ENCODE results near the gene GREM1. TPM values are rescaled to one million over a fixed set of nuclear protein-coding genes. Genes with fewer than 3 reads are reported as not detected.

Gene GREM1
- total and polyA plus RNA-seq, 2 experiments from 2014 or later: 0.27 to 1.0 TPM

GRCh38 chr15:32787949-32788348 is 70.1 kb downstream of the GREM1 start (continued):
- TF ChIP-seq, protein P1, sequence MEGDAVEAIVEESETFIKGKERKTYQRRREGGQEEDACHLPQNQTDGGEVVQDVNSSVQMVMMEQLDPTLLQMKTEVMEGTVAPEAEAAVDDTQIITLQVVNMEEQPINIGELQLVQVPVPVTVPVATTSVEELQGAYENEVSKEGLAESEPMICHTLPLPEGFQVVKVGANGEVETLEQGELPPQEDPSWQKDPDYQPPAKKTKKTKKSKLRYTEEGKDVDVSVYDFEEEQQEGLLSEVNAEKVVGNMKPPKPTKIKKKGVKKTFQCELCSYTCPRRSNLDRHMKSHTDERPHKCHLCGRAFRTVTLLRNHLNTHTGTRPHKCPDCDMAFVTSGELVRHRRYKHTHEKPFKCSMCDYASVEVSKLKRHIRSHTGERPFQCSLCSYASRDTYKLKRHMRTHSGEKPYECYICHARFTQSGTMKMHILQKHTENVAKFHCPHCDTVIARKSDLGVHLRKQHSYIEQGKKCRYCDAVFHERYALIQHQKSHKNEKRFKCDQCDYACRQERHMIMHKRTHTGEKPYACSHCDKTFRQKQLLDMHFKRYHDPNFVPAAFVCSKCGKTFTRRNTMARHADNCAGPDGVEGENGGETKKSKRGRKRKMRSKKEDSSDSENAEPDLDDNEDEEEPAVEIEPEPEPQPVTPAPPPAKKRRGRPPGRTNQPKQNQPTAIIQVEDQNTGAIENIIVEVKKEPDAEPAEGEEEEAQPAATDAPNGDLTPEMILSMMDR (conservative IDR thresholded peaks at IDR 0.05; ENCODE audit: low read depth in 2 of 2): no peak
- TF ChIP-seq ZNF114 (CRISPR knock-in tag; IDR thresholded peaks at IDR 0.05) (no peak), NANOG (IDR thresholded peaks at IDR 0.05; ENCODE audit: borderline replicate concordance) (no peak), ZNF331 (CRISPR knock-in tag; IDR thresholded peaks at IDR 0.05; ENCODE audit: low read depth) (no peak), EZH2phosphoT487 (IDR thresholded peaks at IDR 0.05; ENCODE audit: unreplicated experiment) (no peak), POLR2AphosphoS5 (IDR thresholded peaks at IDR 0.05; ENCODE audit: low read depth) (no peak), JUNB (IDR thresholded peaks at IDR 0.05; ENCODE audit: unreplicated experiment) (no peak)
- TF ChIP-seq, protein P2, sequence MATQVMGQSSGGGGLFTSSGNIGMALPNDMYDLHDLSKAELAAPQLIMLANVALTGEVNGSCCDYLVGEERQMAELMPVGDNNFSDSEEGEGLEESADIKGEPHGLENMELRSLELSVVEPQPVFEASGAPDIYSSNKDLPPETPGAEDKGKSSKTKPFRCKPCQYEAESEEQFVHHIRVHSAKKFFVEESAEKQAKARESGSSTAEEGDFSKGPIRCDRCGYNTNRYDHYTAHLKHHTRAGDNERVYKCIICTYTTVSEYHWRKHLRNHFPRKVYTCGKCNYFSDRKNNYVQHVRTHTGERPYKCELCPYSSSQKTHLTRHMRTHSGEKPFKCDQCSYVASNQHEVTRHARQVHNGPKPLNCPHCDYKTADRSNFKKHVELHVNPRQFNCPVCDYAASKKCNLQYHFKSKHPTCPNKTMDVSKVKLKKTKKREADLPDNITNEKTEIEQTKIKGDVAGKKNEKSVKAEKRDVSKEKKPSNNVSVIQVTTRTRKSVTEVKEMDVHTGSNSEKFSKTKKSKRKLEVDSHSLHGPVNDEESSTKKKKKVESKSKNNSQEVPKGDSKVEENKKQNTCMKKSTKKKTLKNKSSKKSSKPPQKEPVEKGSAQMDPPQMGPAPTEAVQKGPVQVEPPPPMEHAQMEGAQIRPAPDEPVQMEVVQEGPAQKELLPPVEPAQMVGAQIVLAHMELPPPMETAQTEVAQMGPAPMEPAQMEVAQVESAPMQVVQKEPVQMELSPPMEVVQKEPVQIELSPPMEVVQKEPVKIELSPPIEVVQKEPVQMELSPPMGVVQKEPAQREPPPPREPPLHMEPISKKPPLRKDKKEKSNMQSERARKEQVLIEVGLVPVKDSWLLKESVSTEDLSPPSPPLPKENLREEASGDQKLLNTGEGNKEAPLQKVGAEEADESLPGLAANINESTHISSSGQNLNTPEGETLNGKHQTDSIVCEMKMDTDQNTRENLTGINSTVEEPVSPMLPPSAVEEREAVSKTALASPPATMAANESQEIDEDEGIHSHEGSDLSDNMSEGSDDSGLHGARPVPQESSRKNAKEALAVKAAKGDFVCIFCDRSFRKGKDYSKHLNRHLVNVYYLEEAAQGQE (IDR thresholded peaks at IDR 0.05; ENCODE audit: unreplicated experiment): no peak

GRCh38 chr15:32790352-32790999 is 72.7 kb downstream of the GREM1 start:
- Histone ChIP-seq H3K36me3 (ENCODE audit: insufficient read depth) (no peaks in the 10 kb centered on the region), H3F3A (replicated peaks; ENCODE audit: low read depth) (no peaks in the 10 kb centered on the region), H3K4me3 (no peak overlapping the region), H2AFZ (0 out of 2 replicates have a peak overlapping the region, but pooled peaks have one; percentile 67), H3K27me3 (ENCODE audit: insufficient read depth) (no peaks in the 10 kb centered on the region), H3K4me2 (no peak overlapping the region), H3K27ac (ENCODE audit: low read depth) (no peak overlapping the region), H4K20me1 (replicated peaks; ENCODE audit: insufficient read depth) (no peaks in the 10 kb centered on the region), H3K79me2 (replicated peaks; ENCODE audit: insufficient read depth) (no peaks in the 10 kb centered on the region), H3K4me1 (ENCODE audit: insufficient read depth) (peaks cover 10% of the 10 kb centered on the region; the same call in 1 of the 2 replicates), H3K9me2 (ENCODE audit: insufficient read depth) (no peaks in the 10 kb centered on the region)
- DNase-seq (ENCODE audit: low spot score): no peak
- Mint-ChIP-seq H3K4me1 (peaks cover 13% of the 10 kb centered on the region), H3K36me3 (ENCODE audit: low read depth) (no peaks in the 10 kb centered on the region), H3K9me3 (no peaks in the 10 kb centered on the region), H3K27ac (no peak overlapping the region), H3K4me3 (no peak overlapping the region), H3K27me3 (ENCODE audit: insufficient read depth, low read depth, poor library complexity) (peaks cover 2% of the 10 kb centered on the region)
- no peak for ATAC-seq
- TF ChIP-seq, protein P2 (IDR thresholded peaks at IDR 0.05; ENCODE audit: unreplicated experiment): no peak
- TF ChIP-seq, protein P3, sequence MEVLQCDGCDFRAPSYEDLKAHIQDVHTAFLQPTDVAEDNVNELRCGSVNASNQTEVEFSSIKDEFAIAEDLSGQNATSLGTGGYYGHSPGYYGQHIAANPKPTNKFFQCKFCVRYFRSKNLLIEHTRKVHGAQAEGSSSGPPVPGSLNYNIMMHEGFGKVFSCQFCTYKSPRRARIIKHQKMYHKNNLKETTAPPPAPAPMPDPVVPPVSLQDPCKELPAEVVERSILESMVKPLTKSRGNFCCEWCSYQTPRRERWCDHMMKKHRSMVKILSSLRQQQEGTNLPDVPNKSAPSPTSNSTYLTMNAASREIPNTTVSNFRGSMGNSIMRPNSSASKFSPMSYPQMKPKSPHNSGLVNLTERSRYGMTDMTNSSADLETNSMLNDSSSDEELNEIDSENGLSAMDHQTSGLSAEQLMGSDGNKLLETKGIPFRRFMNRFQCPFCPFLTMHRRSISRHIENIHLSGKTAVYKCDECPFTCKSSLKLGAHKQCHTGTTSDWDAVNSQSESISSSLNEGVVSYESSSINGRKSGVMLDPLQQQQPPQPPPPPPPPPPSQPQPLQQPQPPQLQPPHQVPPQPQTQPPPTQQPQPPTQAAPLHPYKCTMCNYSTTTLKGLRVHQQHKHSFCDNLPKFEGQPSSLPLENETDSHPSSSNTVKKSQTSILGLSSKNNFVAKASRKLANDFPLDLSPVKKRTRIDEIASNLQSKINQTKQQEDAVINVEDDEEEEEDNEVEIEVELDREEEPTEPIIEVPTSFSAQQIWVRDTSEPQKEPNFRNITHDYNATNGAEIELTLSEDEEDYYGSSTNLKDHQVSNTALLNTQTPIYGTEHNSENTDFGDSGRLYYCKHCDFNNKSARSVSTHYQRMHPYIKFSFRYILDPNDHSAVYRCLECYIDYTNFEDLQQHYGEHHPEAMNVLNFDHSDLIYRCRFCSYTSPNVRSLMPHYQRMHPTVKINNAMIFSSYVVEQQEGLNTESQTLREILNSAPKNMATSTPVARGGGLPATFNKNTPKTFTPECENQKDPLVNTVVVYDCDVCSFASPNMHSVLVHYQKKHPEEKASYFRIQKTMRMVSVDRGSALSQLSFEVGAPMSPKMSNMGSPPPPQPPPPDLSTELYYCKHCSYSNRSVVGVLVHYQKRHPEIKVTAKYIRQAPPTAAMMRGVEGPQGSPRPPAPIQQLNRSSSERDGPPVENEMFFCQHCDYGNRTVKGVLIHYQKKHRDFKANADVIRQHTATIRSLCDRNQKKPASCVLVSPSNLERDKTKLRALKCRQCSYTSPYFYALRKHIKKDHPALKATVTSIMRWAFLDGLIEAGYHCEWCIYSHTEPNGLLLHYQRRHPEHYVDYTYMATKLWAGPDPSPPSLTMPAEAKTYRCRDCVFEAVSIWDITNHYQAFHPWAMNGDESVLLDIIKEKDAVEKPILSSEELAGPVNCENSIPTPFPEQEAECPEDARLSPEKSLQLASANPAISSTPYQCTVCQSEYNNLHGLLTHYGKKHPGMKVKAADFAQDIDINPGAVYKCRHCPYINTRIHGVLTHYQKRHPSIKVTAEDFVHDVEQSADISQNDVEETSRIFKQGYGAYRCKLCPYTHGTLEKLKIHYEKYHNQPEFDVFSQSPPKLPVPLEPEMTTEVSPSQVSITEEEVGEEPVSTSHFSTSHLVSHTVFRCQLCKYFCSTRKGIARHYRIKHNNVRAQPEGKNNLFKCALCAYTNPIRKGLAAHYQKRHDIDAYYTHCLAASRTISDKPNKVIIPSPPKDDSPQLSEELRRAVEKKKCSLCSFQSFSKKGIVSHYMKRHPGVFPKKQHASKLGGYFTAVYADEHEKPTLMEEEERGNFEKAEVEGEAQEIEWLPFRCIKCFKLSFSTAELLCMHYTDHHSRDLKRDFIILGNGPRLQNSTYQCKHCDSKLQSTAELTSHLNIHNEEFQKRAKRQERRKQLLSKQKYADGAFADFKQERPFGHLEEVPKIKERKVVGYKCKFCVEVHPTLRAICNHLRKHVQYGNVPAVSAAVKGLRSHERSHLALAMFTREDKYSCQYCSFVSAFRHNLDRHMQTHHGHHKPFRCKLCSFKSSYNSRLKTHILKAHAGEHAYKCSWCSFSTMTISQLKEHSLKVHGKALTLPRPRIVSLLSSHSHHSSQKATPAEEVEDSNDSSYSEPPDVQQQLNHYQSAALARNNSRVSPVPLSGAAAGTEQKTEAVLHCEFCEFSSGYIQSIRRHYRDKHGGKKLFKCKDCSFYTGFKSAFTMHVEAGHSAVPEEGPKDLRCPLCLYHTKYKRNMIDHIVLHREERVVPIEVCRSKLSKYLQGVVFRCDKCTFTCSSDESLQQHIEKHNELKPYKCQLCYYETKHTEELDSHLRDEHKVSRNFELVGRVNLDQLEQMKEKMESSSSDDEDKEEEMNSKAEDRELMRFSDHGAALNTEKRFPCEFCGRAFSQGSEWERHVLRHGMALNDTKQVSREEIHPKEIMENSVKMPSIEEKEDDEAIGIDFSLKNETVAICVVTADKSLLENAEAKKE (CRISPR knock-in tag; IDR thresholded peaks at IDR 0.05): no peak

All from GM23338 (cell line).